ENCODE results near the gene ARHGEF1.

- no peak for TF ChIP-seq CTCF (IDR thresholded peaks at IDR 0.05)
- no peak for TF ChIP-seq EZH2 (IDR thresholded peaks at IDR 0.05; ENCODE audit: borderline replicate concordance, insufficient read depth, low read depth, low read length, poor library complexity, severe bottlenecking)
Observed at GRCh38 chr19:41905273-41906002, 22.5 kb downstream of the ARHGEF1 start.
